Neural progenitor cell (in vitro differentiated cells): Measurements from ENCODE around the gene GCSAML. TPM values are rescaled to one million over a fixed set of nuclear protein-coding genes. Genes with fewer than 3 reads are reported as not detected.

Experiments used
- DNase-seq: peaks from one replicate; pipeline ENCODE4 v3.0.0-alpha.2; 2016; ENCODE audit warnings: low spot score
- H2AFZ ChIP-seq: fragments of 200-600 bp; sonication (generic); replicated peaks from 2 replicates; pipeline ENCODE4 v1.6.1; 2016; ENCODE audit warnings: antibody characterized with exemption
- H3F3A ChIP-seq: fragments of 200-600 bp; sonication (generic); 2 replicates; pipeline ENCODE4 v1.6.1; 2016; ENCODE audit warnings: antibody characterized with exemption, low read depth
- H3K27ac ChIP-seq: fragments of 200-600 bp; sonication (generic); 2 replicates; pipeline ENCODE4 v1.5.1; 2016; ENCODE audit warnings: mild to moderate bottlenecking
- H3K27me3 ChIP-seq: fragments of 200-600 bp; sonication (generic); 2 replicates; pipeline ENCODE4 v1.6.1; 2016; ENCODE audit warnings: mild to moderate bottlenecking, moderate library complexity
- H3K36me3 ChIP-seq: fragments of 200-600 bp; sonication (generic); 2 replicates; pipeline ENCODE4 v1.5.1; 2016
- H3K4me1 ChIP-seq: fragments of 200-600 bp; sonication (generic); 2 replicates; pipeline ENCODE4 v1.6.1; 2016; ENCODE audit warnings: mixed run types
- H3K4me2 ChIP-seq: fragments of 200-600 bp; sonication (generic); 2 replicates; pipeline ENCODE4 v1.6.1; 2016
- H3K4me3 ChIP-seq: fragments of 200-600 bp; sonication (generic); 2 replicates; pipeline ENCODE4 v1.5.1; 2016
- H3K79me2 ChIP-seq: fragments of 200-600 bp; sonication (generic); 2 replicates; pipeline ENCODE4 v1.6.1; 2016; ENCODE audit warnings: low read depth
- H3K9ac ChIP-seq: fragments of 200-600 bp; sonication (generic); 2 replicates; pipeline ENCODE4 v1.6.1; 2016
- H3K9me3 ChIP-seq: fragments of 200-600 bp; sonication (generic); 2 replicates; pipeline ENCODE4 v1.5.1; 2016; ENCODE audit warnings: low read depth
- H4K20me1 ChIP-seq: fragments of 200-600 bp; sonication (generic); 2 replicates; pipeline ENCODE4 v1.6.1; 2016; ENCODE audit warnings: low read depth
- H3K27ac Mint-ChIP-seq: 3 replicates; pipeline ENCODE4 v1.8.0; 2021; ENCODE audit warnings: mixed read lengths
- H3K27me3 Mint-ChIP-seq: 2 replicates; pipeline ENCODE4 v1.8.0; 2022; ENCODE audit warnings: low read depth, mild to moderate bottlenecking, inconsistent platforms, moderate library complexity, mixed read lengths; ENCODE audit not compliant: insufficient read depth
- H3K36me3 Mint-ChIP-seq: 3 replicates; pipeline ENCODE4 v1.8.0; 2021; ENCODE audit warnings: mixed read lengths
- H3K4me1 Mint-ChIP-seq: 3 replicates; pipeline ENCODE4 v1.8.0; 2021; ENCODE audit warnings: mixed read lengths
- H3K4me3 Mint-ChIP-seq: 3 replicates; pipeline ENCODE4 v1.8.0; 2021; ENCODE audit warnings: mild to moderate bottlenecking, moderate library complexity, mixed read lengths
- H3K9me3 Mint-ChIP-seq: 3 replicates; pipeline ENCODE4 v1.8.0; 2020; ENCODE audit warnings: mixed read lengths
- CTCF ChIP-seq: fragments of 200-600 bp; sonication (generic); IDR thresholded peaks from 2 replicates; pipeline ENCODE4 v1.5.1; 2017; ENCODE audit warnings: antibody characterized with exemption, mild to moderate bottlenecking
- EZH2 ChIP-seq: fragments of 200-600 bp; sonication (generic); IDR thresholded peaks from 2 replicates; pipeline ENCODE4 v1.6.1; 2017; ENCODE audit warnings: antibody characterized with exemption, mild to moderate bottlenecking, moderate library complexity
- EZH2phosphoT487 ChIP-seq: fragments of 200-600 bp; sonication (generic); IDR thresholded peaks from 2 replicates; pipeline ENCODE4 v1.6.1; 2017; ENCODE audit warnings: antibody characterized with exemption
- small RNA-seq: library from RNA; depleted of rRNA; stranded (forward); fragments of <200 nt; gene quantifications from one replicate; pipeline ENCODE3, GENCODE V24; 2015
- total RNA-seq: library from RNA; depleted of rRNA; stranded (reverse); fragments of >200 nt; gene quantifications from 2 replicates; pipeline ENCODE4 v1.2.3, GENCODE V29; 2015; ENCODE audit warnings: low replicate concordance

Gene GCSAML
- total RNA-seq, 1 donor from 2014 or later = not detected

GRCh38 chr1:247605286-247605685, 56.4 kb downstream of the GCSAML start, which contains the start of gene OR2G3:
TSS of gene OR2G3 (plus strand) at chr1:247605586. CDS start at chr1:247605586, 0 bp downstream.
- no peak within 1 kb of the TSS for H3K4me3 Mint-ChIP-seq
- no peak within 1 kb of the TSS for H3K4me2 ChIP-seq
- H3K9me3 ChIP-seq = peaks cover 4% of the 10 kb centered on the region
- no peaks in the 10 kb centered on the region for H3F3A ChIP-seq
- H3K27ac ChIP-seq = no peak within 1 kb of the TSS
- TF ChIP-seq CTCF (no peak), EZH2 (no peak), EZH2phosphoT487 (no peak)
- no peaks in the 10 kb centered on the region for H3K36me3 Mint-ChIP-seq
- H3K4me3 ChIP-seq = no peak within 1 kb of the TSS
- H3K27me3 ChIP-seq = no peaks in the 10 kb centered on the region
- no peaks in the 10 kb centered on the region for H3K9me3 Mint-ChIP-seq
- no peaks in the 10 kb centered on the region for H3K4me1 Mint-ChIP-seq
- no peak within 1 kb of the TSS for H2AFZ ChIP-seq
- no peaks in the 10 kb centered on the region for H3K27me3 Mint-ChIP-seq
- DNase-seq = no peak
- no peaks in the 10 kb centered on the region for H3K4me1 ChIP-seq
- H3K36me3 ChIP-seq = no peaks in the 10 kb centered on the region
- no peaks in the 10 kb centered on the region for H4K20me1 ChIP-seq
- H3K27ac Mint-ChIP-seq = no peak within 1 kb of the TSS
- H3K9ac ChIP-seq = no peak within 1 kb of the TSS
- no peaks in the 10 kb centered on the region for H3K79me2 ChIP-seq

GRCh38 chr1:247613405-247613804, 64.5 kb downstream of the GCSAML start:
- no peak overlapping the region for H2AFZ ChIP-seq
- H3K9me3 ChIP-seq = peaks cover 4% of the 10 kb centered on the region
- no peaks in the 10 kb centered on the region for H3K27me3 ChIP-seq
- H3F3A ChIP-seq = no peaks in the 10 kb centered on the region
- H3K4me3 Mint-ChIP-seq = no peak overlapping the region
- H3K27ac Mint-ChIP-seq = no peak overlapping the region
- no peaks in the 10 kb centered on the region for H3K4me1 Mint-ChIP-seq
- H4K20me1 ChIP-seq = no peaks in the 10 kb centered on the region
- H3K27me3 Mint-ChIP-seq = peaks cover 2% of the 10 kb centered on the region
- no peak overlapping the region for H3K4me2 ChIP-seq
- H3K79me2 ChIP-seq = no peaks in the 10 kb centered on the region
- no peaks in the 10 kb centered on the region for H3K4me1 ChIP-seq
- H3K9ac ChIP-seq = no peak overlapping the region
- H3K27ac ChIP-seq = no peak overlapping the region
- peaks cover 2% of the 10 kb centered on the region for H3K9me3 Mint-ChIP-seq
- H3K36me3 Mint-ChIP-seq = no peaks in the 10 kb centered on the region
- no peak for TF ChIP-seq EZH2
- TF ChIP-seq EZH2phosphoT487 = no peak
- TF ChIP-seq CTCF = no peak
- H3K4me3 ChIP-seq = no peak overlapping the region
- no peak for DNase-seq
- H3K36me3 ChIP-seq = no peaks in the 10 kb centered on the region

- Mint-ChIP-seq H3K36me3 (no peaks in the 10 kb centered on the region), H3K27me3 (peaks cover 2% of the 10 kb centered on the region), H3K27ac (no peak overlapping the region), H3K9me3 (peaks cover 2% of the 10 kb centered on the region), H3K4me1 (no peaks in the 10 kb centered on the region), H3K4me3 (no peak overlapping the region)
- Histone ChIP-seq H2AFZ (no peak overlapping the region), H3K9me3 (no peaks in the 10 kb centered on the region), H3K36me3 (no peaks in the 10 kb centered on the region), H3K4me1 (no peaks in the 10 kb centered on the region), H3K9ac (no peak overlapping the region), H3K27me3 (no peaks in the 10 kb centered on the region), H4K20me1 (no peaks in the 10 kb centered on the region), H3K27ac (no peak overlapping the region), H3K4me2 (no peak overlapping the region), H3K79me2 (no peaks in the 10 kb centered on the region), H3F3A (no peaks in the 10 kb centered on the region), H3K4me3 (no peak overlapping the region)
- DNase-seq = no peak
- no peak for TF ChIP-seq CTCF
- TF ChIP-seq EZH2phosphoT487 = no peak
- TF ChIP-seq EZH2 = no peak
These were observed 65.7 kb downstream of the GCSAML start for GRCh38 chr1:247614625-247615024.

Small RNA genes within 50 kb of the gene (small RNA-seq; reads per million reads assigned to genes)
- gene RF00026 = not detected

Other genes with a start within 250 kb of the GCSAML start
- gene ZNF496, start 217.3 kb upstream of the GCSAML start, total RNA-seq = 30.1 and 97.7 TPM in 2 replicates
- gene NLRP3, start 133.0 kb upstream of the GCSAML start, total RNA-seq = 0.09 and 2.6 TPM in 2 replicates
- not detected in 2 replicates for gene OR2B11, start 91.0 kb upstream of the GCSAML start, total RNA-seq
- not detected in 2 replicates for gene OR2C3, start 12.7 kb upstream of the GCSAML start, total RNA-seq
- gene OR2G2, start 39.2 kb downstream of the GCSAML start, total RNA-seq = not detected in 2 replicates
- not detected in 2 replicates for gene OR2G3, start 56.5 kb downstream of the GCSAML start, total RNA-seq
- gene OR13G1, start 130.6 kb downstream of the GCSAML start, total RNA-seq = not detected in 2 replicates
- gene OR6F1, start 167.5 kb downstream of the GCSAML start, total RNA-seq = not detected in 2 replicates
- not detected in 2 replicates for gene OR14K1, start 189.5 kb downstream of the GCSAML start, total RNA-seq
- gene OR14A2, start 199.0 kb downstream of the GCSAML start, total RNA-seq = not detected in 2 replicates
- not detected in 2 replicates for gene OR1C1, start 211.4 kb downstream of the GCSAML start, total RNA-seq